ENCODE results near the gene USH1C.

DNA sequence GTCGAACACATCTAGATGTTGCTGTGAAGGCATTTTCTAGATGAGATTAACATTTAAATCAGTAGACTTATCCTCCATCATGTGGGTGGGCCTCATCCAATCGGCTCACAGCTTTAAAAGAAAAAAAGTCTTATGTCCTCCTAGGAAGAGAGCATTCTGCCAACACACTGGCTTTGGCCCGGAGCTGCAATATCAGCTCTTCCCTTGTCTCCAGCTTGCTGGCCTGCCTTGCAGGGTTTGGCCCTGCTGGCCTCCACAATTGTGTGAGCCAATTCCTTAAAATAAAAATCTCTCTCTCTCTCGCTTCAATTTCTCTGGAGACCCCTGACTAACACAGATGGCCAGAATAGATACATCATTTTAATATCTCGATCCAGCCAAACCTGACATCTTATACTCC, 54.5 kb downstream of the USH1C start:
- TF ChIP-seq, protein P1, sequence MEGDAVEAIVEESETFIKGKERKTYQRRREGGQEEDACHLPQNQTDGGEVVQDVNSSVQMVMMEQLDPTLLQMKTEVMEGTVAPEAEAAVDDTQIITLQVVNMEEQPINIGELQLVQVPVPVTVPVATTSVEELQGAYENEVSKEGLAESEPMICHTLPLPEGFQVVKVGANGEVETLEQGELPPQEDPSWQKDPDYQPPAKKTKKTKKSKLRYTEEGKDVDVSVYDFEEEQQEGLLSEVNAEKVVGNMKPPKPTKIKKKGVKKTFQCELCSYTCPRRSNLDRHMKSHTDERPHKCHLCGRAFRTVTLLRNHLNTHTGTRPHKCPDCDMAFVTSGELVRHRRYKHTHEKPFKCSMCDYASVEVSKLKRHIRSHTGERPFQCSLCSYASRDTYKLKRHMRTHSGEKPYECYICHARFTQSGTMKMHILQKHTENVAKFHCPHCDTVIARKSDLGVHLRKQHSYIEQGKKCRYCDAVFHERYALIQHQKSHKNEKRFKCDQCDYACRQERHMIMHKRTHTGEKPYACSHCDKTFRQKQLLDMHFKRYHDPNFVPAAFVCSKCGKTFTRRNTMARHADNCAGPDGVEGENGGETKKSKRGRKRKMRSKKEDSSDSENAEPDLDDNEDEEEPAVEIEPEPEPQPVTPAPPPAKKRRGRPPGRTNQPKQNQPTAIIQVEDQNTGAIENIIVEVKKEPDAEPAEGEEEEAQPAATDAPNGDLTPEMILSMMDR (IDR thresholded peaks at IDR 0.05) = no peak
- TF ChIP-seq POLR2A (IDR thresholded peaks at IDR 0.05) = no peak

Measured in adrenal gland (tissue), 5 donors.